Measurements from ENCODE around the gene ELFN1.

The ELFN1 gene

DNA sequence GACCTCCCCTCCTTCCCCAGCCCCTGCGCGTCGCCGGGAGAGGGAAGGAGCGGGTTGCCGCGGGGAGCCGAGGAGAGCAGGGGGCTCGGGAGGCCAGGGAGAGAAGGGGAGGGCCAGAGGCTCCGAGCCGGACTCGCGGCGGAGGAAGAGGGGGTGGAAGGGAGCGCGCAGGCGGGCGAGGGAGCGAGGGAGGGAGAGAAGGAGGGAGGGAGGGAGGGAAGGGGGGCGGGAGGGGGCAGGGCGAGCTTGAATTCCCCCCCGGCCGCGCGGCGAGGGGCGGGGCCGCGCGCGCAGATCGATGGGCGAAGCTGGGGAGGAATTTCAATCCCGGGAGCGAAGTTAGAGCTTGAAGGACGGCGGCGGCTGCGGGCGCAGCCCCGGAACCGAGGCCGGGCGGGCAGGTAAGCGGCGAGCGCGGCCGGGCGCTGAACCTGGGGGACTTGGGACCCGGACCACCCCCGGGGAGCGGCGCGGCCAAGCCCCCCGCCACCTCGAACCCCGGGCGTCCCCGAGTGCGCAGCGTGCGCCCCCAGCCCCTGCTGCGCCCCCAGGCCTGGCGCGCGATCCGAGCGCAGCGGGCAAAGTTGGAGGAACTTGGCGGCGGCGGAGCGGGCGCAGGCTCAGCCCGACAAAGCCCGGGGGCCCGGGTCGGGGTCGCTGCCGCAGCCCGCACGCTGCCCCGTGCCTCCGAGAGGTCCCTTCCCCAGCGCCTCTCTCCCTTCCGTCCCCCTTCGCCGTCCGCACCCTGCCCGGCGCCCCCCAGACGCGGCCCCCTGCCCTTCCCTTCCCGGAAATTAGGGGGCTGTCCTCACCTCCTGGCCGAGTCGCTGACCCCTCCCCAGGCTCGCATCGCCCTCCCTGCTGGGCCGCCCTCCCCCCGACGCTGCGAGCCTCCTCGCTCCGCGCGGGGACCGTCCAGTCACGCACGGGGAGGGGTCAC is at the start of gene ELFN1:
ELFN1 (plus strand) TSS at position 324 of the 940 bp plus-strand sequence. CDS start 74,320 bp downstream, outside the sequence.
- DNase-seq (ENCODE audit: low read depth) = no peak

DNA sequence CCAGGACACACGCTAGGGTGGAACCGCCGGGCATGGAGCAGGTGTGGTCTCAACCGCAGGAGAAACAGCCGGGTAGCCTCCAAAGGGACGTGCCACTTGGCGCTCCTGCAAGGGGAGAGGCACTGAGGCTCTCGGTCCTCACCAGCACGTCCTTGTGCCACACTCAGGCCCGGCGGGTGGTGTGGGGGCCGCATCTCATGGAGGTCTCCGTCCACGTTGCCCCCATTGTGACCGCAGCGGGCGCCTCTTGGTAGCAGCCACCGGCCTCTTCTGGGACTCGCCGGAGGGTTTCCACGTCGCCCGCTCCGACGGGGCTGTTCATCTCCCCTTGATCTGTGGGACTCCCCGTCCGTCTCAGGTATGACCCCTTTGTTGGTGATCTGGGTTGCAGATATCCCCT is 49.2 kb upstream of the ELFN1 start:
- no peak for DNase-seq (ENCODE audit: low read depth)

DNA sequence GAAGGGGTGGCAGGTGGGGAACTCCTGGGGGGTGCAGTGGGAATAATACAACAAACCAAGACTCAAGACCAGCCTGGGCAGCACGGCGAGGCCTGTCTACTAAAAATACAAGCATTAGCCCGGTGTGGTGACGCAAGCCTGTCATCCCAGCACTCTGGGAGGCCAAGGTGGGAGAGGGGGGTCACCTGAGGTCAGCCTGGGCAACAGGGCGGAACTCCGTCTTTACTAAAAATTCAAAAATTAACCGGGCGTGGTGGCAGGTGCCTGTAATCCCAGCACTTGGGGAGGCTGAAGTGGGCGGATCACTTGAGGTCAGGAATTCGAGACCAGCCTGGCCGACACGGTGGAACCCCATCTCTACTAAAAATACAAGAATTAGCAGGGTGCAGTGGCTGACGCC is 48.4 kb upstream of the ELFN1 start:
- no peak for DNase-seq (ENCODE audit: low read depth)

DNA sequence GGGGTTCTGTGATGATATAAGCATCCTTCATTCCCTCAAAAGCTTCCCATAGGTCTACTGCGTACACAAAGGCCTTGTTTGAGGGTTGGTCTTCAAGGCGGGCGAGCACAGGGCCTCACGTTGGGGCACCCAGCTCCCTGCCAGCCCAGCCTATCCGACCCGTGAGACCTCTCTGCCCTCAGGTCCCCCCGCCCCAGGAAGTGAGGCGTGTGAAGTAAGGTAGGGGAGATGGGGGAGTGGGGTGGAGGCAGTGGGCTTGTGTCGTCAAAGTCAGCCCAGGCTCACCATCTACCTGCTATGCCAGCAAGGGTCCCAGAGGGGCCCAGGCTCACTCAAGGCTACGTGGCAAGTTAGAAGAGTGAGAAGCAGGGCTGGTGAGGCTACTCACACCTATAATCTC is 47.6 kb upstream of the ELFN1 start:
- no peak for DNase-seq (ENCODE audit: low read depth)

DNA sequence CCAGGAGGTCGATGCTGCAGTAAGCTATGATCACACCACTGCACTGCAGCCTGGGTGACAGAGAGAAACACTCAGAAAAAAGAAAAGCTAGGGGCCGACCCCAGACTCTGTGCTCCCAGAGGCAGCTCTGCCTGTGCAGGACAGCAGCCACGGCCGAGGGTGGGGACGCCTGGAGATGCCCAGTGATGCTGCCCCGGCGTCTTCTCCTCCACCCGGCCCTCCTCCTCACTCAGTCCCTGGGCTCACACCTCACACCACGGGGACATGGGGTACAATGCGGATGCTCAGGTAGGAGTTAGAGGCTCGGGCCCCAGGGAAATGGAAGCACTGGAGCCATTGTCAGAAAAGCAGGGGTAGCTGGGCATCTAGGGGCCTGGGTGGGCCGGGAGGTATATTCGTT is 46.3 kb upstream of the ELFN1 start:
- no peak for DNase-seq (ENCODE audit: low read depth)

DNA sequence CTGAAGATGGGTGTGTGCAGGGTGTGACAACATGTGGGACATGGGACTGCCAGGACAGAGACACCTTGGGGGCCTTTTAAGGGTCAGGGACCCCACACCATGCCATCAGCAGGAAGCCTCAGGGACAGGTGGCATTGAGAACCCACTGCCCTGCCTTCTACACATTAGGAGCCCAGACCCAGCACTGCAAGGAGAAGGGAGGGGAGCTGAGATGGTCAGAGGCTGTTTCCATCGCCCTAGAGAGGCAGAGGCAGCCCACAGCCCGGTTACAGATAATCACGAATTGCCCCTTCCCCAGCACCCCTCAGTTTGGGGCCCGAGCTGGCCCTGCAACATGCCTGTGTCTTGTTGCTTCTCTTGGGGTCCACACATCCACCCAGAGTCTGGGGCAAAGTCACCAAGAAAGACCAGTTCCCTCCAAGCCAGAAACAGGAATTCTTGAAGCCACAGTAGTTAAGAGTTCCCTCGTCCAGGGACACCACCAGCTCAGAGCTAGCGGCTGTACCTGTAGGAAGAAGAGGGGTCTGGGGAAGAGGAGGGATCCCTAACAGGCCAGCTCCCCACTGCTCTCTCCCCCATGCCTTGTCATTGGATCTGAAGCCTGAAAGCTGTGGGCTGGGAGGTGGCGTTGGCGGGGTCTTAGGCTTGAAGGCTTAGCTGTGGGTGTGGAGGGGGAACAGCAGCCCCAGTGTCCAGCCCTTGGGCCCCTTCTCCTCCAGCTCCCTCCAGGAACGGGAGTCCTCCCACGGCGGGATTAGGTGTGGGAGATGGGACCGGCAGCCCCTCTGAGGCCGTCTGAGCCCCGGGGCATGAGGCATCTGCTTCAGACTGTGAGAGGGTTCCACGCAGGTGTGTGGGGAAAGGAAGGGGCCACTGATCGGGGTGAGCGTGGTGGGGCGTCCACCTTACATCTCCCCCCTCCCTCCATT is 44.8 kb upstream of the ELFN1 start:
- no peak for DNase-seq (ENCODE audit: low read depth)

DNA sequence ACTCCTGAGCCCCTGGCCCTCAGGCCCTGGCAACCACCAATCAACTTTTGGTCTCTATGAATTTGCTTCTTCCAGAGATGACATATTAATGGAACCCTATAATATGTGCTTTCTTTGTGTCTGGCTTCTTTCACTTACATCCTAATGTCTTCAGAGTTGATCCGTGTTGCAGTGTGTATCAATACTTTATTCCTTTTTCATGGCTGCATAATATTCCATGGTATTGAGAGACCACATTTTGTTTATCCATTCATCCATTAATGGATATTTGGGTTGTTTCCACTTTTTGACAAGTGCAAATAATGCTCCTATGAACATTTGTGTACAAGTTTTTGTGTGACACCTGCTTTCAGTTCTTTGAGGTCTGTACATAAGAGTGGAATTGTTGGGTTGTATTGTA is 43.3 kb upstream of the ELFN1 start:
- DNase-seq (ENCODE audit: low read depth) = no peak

DNA sequence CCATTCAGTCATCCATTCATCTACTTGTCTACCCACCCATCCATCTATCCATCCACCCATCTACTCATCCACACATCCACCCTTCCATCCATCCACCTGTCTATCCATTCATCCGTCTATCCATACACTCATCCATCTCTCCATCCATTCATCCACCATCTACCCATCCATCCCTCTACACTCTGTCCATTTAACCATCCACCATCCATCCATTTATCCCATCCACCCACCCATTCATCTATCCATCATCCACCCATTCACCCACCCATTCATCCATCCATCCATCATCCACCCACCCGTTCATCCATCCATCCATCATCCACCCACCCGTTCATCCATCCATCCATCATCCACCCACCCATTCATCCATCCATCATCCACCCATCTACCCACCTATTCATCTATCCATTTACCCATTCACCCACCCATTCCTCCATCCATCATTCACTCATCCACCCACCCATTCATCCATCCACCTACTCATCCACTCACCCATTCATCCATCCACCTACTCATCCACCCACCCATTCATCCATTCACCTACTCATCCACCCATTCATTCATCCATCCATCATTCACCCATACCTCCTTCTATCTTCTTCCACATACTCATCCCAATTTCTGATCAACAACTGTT is 39.3 kb upstream of the ELFN1 start:
- no peak for DNase-seq (ENCODE audit: low read depth)

DNA sequence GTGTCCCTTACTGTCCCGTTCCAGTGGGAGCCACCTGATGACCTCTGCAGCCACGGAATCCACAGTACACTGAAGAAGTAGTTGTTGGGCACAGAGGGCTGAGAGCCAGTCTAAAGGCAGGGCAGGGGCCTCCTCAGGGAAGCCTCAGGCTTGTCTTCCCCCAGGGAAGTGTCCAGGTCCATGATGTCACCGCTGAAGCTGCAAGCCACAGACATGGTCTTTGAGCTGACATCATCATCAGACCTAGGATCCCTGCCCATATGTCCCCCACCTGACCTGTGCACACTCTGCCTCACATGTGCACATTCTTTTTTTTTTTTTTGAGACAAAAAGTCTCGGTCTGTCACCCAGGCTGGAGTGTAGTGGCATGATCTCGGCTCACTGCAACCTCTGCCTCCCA is 38.4 kb upstream of the ELFN1 start:
- no peak for DNase-seq (ENCODE audit: low read depth)

DNA sequence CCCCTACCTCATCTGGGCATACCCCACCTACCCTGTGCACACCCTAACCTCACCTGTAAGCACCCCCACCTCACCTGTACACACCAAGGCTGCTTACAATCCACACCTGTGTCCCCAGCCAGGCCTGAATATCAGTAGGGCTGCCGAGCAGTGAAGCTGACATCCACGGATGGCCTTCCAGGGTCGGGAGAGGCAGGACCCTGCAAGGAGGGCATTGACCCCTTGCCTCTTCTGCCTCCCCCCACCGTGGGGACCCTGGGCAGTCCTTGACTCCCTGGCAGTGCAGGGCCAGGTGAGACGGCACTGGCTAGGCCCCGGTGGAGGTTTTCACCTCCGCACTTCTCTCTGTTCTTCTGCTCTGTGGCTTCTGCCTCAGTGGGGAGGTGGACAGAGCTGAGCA is 37.6 kb upstream of the ELFN1 start:
- no peak for DNase-seq (ENCODE audit: low read depth)

DNA sequence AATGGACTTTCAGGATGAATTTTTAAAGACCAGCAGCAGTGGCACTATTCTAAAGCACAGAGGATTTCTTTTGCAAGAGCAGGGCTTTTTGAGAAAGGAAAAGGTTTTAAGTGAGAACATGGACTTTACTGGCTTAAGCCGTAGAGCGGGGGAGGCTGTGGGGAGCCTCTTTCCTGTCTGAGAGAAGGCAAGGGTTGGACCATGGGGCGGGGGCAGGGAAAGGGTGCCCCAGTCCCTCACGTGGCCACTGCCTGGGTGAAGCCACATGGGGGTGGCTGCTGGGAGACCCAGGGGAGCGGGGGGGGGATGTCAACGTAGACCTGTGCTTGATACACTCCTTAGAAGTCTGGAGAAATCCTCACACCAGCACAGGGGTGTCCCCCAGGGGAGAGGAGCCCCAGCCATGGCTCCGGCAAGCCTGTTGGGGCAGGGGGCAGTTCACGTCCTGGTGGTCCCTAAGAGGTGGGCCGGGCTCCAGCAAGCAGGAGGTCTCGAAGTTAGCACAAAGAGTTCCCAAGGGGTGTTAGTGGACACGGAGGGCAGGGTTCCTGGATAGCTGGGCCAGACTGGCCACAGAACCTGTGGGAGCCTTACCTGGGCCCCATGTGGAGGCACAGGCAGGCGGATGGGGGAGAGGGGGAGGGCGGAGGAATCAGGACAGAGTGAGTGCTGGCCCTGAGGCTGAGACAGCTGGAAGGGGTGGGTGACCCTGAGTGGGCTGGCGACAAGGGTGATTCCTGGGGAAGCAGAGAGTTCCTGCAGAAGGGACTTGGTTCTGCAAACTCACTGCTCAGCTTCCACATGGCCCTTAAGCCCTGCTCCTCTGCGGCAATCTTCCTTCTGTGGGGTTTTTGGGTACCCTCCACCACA is 36.9 kb upstream of the ELFN1 start:
- DNase-seq (ENCODE audit: low read depth) = no peak

DNA sequence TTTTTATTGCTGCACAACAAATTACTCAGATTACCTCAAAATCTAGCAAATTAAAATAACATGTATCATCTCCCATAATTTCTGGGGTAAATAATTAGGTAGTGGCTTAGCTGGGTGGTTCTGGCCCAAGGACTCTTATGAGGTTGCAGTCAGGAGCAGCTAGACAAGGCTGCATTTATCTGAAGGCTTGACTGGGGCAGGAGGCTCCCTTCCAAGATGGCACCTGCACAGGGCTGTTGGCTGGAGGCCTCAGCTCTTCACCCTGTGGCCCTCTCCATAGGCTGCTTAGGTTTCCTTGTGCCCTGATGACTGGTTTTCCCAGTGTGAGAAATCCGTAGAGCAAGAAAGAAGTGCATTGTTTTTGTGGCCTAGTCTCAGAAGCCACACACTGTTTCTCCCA is 34.7 kb upstream of the ELFN1 start:
- DNase-seq (ENCODE audit: low read depth) = no peak

DNA sequence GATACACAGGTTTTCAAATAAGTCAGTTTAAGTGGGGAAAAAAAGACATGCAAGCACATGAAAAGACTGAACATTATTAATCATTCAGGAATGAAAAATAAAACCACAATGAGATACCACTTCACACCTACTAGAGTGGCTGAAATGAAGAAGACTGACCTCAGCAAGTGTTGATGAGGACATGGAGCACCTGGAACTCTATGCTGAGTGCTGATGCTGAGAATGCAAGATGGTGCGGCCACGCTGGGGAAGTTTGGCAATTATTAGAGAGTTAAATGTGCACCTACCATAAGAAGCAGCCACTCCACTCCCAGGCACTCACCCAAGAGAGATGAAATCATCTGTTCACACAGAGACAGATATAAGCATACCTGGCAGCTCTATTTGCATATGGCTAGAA is 32.9 kb upstream of the ELFN1 start:
- no peak for DNase-seq (ENCODE audit: low read depth)

DNA sequence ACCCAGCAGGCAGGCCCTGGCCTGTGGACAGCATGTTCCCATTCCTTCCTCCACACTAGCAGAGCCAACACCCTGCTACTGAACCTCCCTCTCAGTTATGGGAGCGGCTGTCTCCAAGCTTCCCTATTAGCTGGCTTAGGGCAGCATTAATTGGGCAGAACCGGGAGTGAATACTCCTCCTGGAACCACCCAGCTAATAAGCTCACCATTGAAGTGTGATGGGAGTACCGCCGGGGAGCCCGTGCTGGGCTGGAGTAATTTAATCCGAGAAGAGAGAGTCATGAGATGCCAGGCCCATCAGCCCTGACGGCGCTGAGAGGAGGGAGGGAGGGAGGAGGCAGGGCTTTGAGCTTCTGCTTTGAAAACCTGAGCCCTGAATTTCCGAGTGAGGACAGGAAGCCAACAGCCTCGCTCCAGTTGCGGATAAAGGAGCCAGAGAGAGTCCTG is 31.8 kb upstream of the ELFN1 start:
- DNase-seq (ENCODE audit: low read depth) = no peak

DNA sequence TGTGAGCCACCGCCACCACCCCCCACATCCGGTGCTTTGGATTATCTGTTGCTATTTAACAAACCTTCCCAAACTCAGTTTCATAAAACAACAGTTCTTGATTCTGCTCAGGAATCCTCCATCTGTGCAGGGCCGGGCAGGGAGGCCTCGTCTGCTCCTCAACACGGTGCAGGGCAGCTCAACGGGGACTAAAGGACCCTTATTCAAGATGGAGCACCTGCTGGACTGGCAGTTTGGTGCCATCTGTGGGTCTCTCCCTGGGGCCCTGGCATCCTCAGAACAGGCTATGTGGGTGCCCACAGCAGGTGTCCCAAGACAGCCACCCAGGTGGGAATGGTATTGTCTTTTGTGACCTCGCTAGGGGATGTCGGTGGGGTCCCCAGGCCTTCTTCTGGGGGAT is 31.0 kb upstream of the ELFN1 start:
- DNase-seq (ENCODE audit: low read depth) = no peak

DNA sequence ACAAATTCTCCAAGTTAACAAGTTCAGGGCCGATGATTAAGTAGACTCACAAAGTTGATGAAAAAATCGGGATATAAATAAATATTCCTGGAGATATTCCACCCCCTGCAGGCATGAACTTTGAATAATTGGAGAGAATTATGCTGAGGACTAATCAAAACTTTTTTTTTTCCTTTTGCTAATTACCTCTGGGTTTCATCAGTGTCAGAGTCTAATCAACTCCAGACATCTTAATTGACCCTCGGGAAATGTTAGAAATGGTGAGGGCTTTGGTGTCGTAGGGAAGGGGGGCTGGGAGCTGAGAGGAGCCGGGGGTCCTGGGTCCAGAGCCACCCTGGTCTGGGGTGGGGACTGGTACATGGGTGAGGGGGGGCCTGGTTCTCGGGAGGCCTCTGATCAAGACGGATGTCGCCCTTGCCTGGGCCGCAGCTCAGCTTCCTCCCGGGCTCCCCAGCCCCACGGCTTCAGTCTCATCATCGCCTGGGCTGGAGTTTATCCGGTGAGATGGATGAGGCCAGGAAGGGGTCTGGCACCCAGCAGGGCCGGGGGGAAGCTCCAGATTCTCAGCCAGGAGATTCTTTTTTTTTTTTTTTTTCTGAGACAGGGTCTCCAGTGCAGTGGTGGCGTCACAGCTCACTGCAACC is 30.4 kb upstream of the ELFN1 start:
- no peak for DNase-seq (ENCODE audit: low read depth)

DNA sequence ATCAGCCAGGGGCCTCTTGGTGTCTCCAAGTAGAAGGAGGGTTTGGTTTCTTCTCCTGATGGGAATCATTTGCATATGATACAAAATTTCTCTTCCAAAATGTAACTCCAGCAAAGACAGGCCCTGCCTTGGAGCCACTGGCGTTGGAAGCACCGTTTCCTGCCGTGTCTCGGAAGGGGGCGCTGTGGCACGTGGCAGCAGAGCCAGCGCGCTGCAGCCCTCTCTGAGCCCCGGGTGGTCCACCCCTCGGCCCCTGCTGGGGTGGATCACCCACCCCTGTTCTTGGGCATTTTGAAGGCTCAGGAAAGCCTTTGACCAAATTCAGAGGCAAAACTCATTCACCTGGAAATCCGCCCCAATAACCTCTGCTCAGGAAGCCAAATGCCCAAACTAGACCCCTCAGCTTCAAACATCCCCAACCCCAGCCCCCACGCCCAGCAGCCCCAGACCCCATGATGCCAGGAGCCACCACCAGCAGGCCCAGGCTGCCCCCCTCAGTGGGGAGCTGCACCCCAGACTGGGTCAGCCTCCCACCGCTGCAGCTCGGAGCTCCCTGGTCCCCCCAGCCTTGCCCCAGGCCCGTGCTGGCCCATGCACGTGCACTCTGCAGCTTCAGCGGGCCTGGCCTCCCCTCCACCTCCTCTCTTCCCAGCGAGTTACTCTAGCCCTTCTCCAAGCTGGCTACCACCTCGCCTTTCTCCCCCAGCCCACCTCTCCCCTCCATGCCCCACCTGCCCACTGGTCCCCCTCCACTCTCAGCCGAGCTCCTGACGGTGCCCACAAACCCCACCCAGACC is 29.5 kb upstream of the ELFN1 start:
- no peak for DNase-seq (ENCODE audit: low read depth)

DNA sequence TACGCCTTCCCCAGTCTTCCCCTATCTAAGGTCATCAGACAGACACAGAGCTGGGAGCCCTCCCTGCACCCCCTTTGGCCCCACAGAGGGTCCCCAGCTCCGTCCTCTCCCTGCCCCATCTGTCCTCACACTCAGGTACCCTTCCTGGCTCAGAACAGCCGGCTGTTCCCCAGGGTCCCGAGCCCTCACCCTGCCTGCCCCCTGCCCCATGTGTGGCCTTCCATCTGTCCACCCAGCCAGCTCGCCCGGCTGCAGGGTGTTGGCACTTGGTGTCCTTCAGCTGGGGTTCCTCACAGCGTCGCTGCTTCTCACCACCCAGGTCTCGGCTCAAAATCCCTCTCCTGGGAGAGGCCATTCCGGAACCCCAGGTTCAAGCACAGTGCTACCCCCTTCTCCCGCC is 28.9 kb upstream of the ELFN1 start:
- no peak for DNase-seq (ENCODE audit: low read depth)

DNA sequence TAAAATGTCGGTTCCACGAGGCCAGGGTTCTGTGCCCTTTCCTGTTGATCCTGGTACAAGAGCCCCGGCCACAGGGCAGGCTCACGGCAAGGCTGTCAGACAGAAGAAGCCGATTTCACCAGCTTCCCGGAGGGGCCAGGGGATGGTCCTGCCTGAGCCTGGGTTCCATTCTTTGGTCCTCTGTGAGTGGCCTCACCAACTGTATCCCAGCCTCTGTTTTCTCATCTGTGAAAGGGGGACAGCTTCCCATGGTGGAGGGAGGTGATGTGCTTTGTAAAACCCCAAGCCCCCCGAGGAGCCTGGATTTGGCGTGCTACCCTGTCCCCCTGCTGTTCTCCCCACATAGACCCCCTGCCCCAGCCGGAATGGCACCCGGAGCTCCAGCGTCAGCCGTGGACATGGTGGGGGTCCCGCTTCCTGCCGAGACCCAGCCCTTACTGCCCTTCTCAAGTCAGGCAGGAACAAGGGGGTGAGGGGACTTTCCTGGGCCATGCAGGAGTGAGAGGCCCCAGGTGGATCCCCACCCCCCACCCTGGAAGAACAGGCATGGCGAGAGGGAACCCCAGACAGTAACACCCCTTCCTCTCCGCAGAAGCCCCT is 28.3 kb upstream of the ELFN1 start:
- DNase-seq (ENCODE audit: low read depth) = no peak

DNA sequence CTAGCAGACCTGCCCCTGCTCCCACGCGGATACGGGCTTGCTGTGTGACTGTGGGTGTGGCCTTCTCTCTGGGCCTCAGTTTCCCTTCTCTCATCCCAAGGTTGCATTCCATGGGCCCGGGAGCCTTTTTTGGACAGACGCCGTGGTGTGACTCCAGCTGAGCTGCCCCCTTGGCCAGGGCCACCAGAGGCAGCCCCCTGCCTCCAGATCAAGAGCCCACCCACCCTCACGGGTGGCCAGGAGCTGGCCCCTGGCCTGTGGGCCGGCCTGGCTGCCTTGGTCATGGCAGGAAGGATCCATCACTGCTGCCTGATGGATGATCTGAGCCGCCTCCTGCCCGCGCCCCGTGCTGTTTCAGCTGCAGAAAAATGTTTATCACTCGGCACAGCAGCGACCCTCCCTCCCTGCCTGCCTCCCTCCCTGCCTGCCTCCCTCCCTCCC is 27.8 kb upstream of the ELFN1 start:
- DNase-seq (ENCODE audit: low read depth) = no peak

Data from non-pigmented ciliary epithelial cell (primary cell).